Esophagus muscularis mucosa (tissue), 3 donors: ENCODE results near the gene BPIFB2.

Source experiments
- CTCF ChIP-seq, 3 experiments: fragments of 200-600 bp in 2 of 3; fragments of 450-650 bp in 1 of 3; sonication (generic) in 2 of 3; IDR thresholded peaks; one replicate each; pipeline ENCODE4 v1.5.1; 2017 to 2019; ENCODE audit warnings: antibody characterized with exemption in 3 of 3, mild to moderate bottlenecking in 2 of 3, moderate library complexity in 1 of 3
- POLR2A ChIP-seq: fragments of 450-650 bp; IDR thresholded peaks from one replicate; pipeline ENCODE4 v1.6.1; 2017; ENCODE audit warnings: antibody characterized with exemption, moderate library complexity, mild to moderate bottlenecking, low read depth

DNA sequence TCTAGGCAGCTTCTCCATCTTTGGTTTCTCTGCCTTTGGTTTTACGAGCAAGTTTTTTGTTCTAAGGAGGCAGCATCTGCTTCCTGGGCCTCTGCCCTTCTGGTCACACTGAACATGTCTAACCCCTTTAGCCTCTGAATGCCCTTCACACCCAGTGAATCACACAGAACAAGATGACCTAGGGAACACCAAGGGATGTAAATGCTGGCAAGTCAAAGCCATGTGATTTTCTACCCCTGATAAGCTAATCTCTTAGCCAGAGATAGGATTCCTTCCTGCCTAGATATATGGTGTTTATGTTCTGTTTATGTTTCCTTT lies 16.7 kb downstream of the BPIFB2 start:
- no peak for TF ChIP-seq POLR2A
- no peak for TF ChIP-seq CTCF (IDR thresholded peaks at IDR 0.05)
